ENCODE measurements around the gene C3orf22.
A peak's percentile ranks its signal among the peaks of the same experiment; 100 is the strongest.
"Not testable (repeated sequence)": the region's sequence is repeated elsewhere in the genome, so short reads cannot be mapped to it uniquely, and the experiment has no call there.

C3orf22 gene, protein sequence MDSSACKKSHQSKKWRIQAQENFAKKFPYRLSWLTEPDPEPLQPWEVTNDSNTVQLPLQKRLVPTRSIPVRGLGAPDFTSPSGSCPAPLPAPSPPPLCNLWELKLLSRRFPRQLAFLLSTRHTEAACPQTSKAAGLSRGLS

DNA sequence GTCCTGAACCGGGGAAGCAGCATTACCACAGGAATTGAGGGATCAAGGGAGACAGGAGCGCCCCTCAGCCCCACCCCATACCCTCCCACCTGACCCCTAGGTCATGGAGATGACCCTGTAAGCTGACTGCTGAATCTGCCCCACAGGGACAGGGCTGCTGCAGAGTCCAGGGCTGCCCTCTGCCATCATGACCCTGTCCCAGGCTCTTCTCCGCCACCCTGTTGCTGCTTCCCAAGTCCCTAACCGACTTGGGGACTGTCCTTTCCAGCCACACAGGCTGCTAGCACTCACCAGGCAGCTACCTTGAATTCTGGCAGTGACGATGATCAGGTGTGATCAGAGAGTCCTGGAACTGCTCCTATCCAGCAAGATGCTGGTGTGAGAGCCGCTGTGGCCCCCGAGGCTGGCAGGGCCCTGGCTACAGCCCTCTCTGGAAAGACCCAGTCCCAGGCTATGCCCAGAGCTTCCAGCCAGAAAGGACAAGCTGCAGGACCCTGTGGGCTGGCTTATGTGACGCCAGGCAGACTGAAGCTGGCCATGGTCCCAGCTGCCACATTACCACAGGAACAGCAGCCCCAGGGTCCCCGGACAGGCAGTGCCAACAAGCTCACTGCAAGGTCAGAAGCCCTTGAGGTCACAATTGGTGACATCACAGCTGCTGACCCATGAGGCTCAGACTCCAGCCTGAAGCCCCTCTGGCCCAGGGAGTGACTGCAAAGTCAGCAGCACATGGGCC is at the start of gene C3orf22:
TSS of gene C3orf22 (minus strand) at position 597 of the 736 bp plus-strand sequence. CDS start 5,542 bp downstream, outside the sequence.
- H3K4me3 ChIP-seq (replicated peaks in 1 of 2; ENCODE audit: low read depth in 2 of 2, low read length in 2 of 2) = no peak within 1 kb of the TSS
- TF ChIP-seq, protein P1, sequence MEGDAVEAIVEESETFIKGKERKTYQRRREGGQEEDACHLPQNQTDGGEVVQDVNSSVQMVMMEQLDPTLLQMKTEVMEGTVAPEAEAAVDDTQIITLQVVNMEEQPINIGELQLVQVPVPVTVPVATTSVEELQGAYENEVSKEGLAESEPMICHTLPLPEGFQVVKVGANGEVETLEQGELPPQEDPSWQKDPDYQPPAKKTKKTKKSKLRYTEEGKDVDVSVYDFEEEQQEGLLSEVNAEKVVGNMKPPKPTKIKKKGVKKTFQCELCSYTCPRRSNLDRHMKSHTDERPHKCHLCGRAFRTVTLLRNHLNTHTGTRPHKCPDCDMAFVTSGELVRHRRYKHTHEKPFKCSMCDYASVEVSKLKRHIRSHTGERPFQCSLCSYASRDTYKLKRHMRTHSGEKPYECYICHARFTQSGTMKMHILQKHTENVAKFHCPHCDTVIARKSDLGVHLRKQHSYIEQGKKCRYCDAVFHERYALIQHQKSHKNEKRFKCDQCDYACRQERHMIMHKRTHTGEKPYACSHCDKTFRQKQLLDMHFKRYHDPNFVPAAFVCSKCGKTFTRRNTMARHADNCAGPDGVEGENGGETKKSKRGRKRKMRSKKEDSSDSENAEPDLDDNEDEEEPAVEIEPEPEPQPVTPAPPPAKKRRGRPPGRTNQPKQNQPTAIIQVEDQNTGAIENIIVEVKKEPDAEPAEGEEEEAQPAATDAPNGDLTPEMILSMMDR (IDR thresholded peaks at IDR 0.05; ENCODE audit: low read depth, low read length) = no peak
- DNase-seq (ENCODE audit: low read depth in 2 of 2) = no peak

DNA sequence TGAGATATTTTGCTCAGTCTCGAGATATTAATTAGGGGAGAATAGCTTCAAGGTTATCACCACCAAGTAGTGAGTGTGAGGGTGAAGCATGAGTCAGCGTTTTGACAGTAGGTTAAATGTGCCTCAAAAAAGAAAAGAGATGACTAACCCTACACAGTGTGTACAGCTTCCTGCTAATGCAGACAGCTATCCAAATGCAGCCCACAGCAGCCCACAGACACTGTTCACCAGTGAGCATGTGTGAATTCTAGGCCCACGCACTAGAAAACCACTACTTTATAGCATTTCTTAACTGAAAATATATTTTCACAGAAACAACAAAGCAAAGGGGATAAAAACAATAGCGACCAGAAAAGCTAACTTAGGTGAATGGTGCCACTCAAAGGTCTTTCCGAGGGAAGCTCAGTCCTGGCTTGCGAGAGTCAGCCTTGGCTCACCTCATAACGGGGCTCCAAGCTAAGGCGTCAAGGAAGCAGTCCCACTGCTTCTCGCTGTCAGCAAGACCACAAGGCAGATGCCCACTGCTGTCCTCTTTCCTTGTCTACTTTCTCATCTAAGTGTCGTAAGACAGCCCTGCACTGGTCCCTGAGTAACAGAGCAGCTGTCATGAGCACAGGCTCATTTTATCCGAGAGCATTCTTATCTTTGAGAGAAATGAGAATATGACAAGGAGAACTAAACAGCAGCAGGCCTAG is 48.6 kb upstream of the C3orf22 start:
- peak; percentile 59 to 60 for DNase-seq (ENCODE audit: low read depth in 2 of 2)
- TF ChIP-seq, protein P1 (IDR thresholded peaks at IDR 0.05; ENCODE audit: low read depth, low read length) = no peak
- H3K4me3 ChIP-seq (replicated peaks in 1 of 2; ENCODE audit: low read depth in 2 of 2, low read length in 2 of 2) = no peak overlapping the region

DNA sequence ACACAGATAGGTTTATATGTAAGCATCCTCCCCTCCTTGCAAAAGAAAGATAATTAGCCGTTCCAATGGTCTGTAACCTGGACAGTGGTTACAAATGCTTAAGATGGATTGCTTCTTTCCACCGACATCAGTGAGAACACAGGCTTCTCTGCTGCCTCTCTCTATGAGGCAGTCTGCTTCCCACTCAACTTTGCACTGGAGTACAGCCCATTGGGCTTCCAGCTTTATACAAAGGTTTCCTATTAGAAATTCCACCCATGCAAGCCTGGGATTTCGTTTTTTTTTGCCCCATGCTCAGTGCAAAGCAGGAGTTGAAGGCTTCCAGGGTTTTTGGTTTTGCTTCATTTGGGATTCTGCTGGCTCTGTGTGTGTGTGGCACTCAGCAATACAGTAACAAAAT is 47.3 kb upstream of the C3orf22 start:
- no peak for DNase-seq (ENCODE audit: low read depth in 2 of 2)
- H3K4me3 ChIP-seq (replicated peaks in 1 of 2; ENCODE audit: low read depth in 2 of 2, low read length in 2 of 2) = no peak overlapping the region
- TF ChIP-seq, protein P1 (IDR thresholded peaks at IDR 0.05; ENCODE audit: low read depth, low read length) = no peak

DNA sequence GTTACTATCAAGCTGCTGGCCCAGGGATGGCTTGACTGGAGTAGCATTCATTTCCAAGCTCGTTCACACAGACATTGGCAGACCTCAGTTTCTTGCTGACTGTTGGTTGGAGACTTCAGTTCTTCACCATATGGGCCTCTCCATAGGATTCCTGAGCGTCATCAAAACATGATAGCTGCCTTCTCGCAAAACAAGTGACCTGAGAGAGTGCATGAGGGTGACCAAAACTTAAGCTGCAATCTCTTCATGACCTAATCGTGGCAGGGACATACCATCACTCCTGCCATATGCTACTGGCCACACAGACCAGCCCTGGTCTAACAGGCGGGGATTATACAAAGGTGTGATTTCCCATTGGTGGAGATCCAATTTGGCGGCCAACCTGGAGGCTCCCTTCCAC is 46.0 kb upstream of the C3orf22 start:
- no peak for DNase-seq (ENCODE audit: low read depth in 2 of 2)
- TF ChIP-seq, protein P1 (IDR thresholded peaks at IDR 0.05; ENCODE audit: low read depth, low read length) = no peak
- H3K4me3 ChIP-seq (replicated peaks in 1 of 2; ENCODE audit: low read depth in 2 of 2, low read length in 2 of 2) = no peak overlapping the region

DNA sequence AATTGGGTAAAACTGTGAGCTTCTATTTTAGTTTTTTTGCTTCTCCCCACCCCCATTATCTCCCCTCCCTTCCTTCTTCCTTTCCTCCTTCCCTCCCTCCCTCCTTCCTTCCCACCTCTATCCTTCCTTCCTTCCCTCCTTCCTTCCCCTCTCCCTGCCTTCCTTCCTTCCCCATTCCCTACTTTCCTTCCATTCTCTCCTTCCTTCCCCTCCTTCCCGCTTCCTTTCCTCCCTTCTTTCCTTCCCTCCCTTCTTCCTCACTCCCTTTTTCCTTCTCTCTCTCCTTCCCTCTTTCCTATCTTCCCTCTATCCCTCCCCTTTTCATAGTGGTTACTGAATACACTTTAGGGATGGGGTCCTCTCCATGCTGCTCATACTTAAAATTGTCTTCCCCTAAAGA is 40.4 kb upstream of the C3orf22 start:
- TF ChIP-seq, protein P1 (IDR thresholded peaks at IDR 0.05; ENCODE audit: low read depth, low read length) = no peak
- no peak overlapping the region for H3K4me3 ChIP-seq (replicated peaks in 1 of 2; ENCODE audit: low read depth in 2 of 2, low read length in 2 of 2)
- no peak for DNase-seq (ENCODE audit: low read depth in 2 of 2)

DNA sequence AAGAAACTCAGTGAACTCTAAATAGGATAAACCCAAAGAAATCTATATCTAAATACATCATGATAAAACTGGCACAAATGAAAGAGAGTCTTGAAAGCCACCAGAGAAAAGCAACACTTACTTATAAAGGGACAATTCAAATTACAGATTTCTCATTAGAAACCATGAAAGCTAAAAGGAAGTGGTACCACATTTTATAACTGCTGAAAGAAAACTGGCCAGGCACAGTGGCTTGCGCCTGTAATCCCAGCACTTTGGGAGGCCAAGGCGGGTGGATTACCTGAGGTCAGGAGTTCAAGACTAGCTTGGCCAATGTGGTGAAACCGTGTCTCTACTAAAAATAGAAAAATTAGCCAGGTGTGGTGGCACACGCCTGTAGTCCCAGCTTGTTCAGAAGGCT is 36.7 kb upstream of the C3orf22 start:
- not testable (repeated sequence) for H3K4me3 ChIP-seq (replicated peaks in 1 of 2; ENCODE audit: low read depth in 2 of 2, low read length in 2 of 2); DNase-seq (ENCODE audit: low read depth in 2 of 2)

DNA sequence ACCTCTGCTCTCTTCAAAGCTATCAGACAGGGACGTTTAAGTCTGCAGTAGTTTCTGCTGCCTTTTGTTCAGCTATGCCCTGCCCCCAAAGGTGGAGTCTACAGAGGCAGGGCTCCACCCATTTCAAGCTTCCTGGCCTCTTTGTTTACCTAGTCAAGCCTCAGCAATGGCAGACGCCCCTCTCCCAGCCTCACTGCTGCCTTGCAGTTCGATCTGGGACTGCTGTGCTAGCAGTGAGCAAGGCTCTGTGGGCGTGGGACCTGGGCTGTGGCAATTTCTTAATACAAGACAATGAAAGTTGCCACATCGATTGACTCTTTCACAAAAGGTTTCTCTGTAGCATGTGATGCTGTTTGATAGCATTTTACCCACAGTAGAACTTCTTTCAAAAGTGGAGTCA is 32.8 kb upstream of the C3orf22 start:
- DNase-seq (ENCODE audit: low read depth in 2 of 2); H3K4me3 ChIP-seq (replicated peaks in 1 of 2; ENCODE audit: low read depth in 2 of 2, low read length in 2 of 2): not testable (repeated sequence)
